HEK293 (cell line): ENCODE results near the gene PRKCA.

ENCODE experiments used
- CTCF ChIP-seq: fragments of 450-650 bp; formaldehyde crosslinking; IDR thresholded peaks from 2 replicates; pipeline ENCODE4 v1.5.1; 2016; ENCODE audit warnings: missing biosample characterization, missing genetic modification characterization
- MZF1 ChIP-seq: fragments of 450-650 bp; formaldehyde crosslinking; IDR thresholded peaks from 2 replicates; pipeline ENCODE4 v1.5.1; 2017; ENCODE audit warnings: missing biosample characterization, missing genetic modification characterization, borderline replicate concordance
- SCRT2 ChIP-seq: fragments of 450-650 bp; formaldehyde crosslinking; IDR thresholded peaks from 2 replicates; pipeline ENCODE4 v1.5.1; 2016; ENCODE audit warnings: missing biosample characterization, missing genetic modification characterization
- ZBTB21 ChIP-seq: fragments of 450-650 bp; formaldehyde crosslinking; IDR thresholded peaks from 2 replicates; pipeline ENCODE4 v1.5.1; 2017; ENCODE audit warnings: missing biosample characterization, missing genetic modification characterization
- ZNF239 ChIP-seq: fragments of 450-650 bp; formaldehyde crosslinking; IDR thresholded peaks from 2 replicates; pipeline ENCODE4 v1.5.1; 2016; ENCODE audit warnings: missing biosample characterization, missing genetic modification characterization

GRCh38 chr17:66474258-66474657 lies 171.8 kb downstream of the PRKCA start:
- TF ChIP-seq CTCF (tag by site-specific recombination): no peak
- no peak for TF ChIP-seq ZBTB21
- TF ChIP-seq MZF1 (tag by site-specific recombination): no peak
- TF ChIP-seq ZNF239 (tag by site-specific recombination): no peak
- no peak for TF ChIP-seq SCRT2
